Stimulated activated CD8-positive, alpha-beta memory T cell treated with anti-CD3 and anti-CD28 coated beads, Interleukin-12 subunit alpha, Interleukin-12 subunit beta, amount 100 ng/mL, for 24 hours (primary cell): ENCODE results near the gene H1-8.
"Not testable (repeated sequence)": the region's sequence is repeated elsewhere in the genome, so short reads cannot be mapped to it uniquely, and the experiment has no call there.

Source experiments
- DNase-seq: peaks from one replicate; pipeline ENCODE4 v3.0.0-alpha.2; 2020; ENCODE audit errors: extremely low read depth

Gene H1-8

GRCh38 chr3:129543156-129543790 lies at the start of gene H1-8:
H1-8 (plus strand) TSS chr3:129543175; CDS start chr3:129543219, 44 bp downstream.
- DNase-seq: no peak

DNA sequence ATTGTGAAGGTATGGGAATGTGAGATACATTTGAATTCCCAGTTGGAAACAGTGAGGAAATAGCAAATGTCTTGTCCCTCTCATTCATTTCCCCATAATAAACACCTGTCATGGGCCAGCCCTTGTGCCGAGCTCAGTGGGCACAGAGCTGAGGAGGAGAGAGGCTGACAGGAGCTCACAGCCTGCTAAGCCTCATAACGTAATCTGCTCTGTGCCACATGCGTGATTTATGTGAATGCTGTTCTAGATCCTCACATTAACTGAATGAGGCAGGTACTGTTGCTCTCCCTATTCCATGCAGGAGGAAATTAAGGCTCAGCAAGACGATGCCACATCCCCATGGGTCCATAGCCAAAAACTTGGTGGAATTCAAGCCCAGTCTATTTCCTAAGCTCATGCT lies 49.8 kb upstream of the H1-8 start:
- DNase-seq: no peak

DNA sequence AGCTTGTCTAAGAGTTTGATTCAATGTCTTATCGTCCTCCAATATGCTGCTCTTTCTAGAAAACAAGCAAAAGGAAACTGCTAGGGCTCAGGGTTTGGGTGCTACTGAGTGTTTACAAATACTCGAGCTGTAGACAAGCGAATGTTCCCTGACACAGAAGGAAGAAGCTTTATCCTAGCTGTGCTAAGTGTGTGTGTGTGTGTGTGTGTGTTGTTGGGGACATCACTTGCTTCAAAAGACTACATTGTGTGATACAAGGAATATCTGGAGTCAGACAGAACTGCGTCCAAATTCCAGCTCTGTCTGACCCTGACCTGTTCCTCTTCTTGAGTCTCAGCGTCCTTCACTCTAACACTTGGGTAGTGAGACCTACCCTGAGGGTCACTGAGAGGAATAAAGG lies 48.5 kb upstream of the H1-8 start:
- not testable (repeated sequence) for DNase-seq

DNA sequence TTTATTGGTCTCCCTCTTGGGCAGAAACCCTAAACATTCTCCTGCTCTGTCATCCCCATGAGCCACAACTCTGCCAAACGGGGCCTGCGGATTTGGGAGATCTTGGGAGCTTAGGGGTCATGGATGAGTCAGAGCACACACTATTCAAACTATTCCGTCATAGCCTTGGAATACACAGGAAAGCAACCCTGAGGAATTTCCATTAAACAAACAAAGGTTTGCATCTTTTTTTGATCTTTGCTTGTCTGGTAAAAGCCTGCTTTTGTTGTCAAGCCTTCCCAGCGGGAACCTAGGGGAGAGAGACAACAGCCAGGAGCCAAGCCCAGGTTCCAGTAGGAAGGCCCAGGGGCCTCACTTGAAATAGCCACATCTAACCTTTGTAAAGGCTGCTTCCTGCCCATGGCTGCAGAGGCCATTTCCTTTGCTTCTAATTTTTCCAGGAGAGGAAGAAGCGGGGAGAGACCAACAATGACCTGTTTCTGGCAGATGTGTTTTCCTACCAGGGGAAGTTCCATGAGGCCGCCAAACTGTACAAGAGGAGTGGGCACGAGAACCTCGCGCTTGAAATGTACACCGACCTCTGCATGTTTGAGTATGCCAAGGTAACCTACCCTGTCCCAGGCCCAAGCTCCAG lies 47.9 kb upstream of the H1-8 start:
- not testable (repeated sequence) for DNase-seq

- not testable (repeated sequence) for DNase-seq
These were observed 45.1 kb upstream of the H1-8 start for GRCh38 chr3:129497876-129498275.

GRCh38 chr3:129498603-129499488 lies 44.1 kb upstream of the H1-8 start:
- not testable (repeated sequence) for DNase-seq

GRCh38 chr3:129499604-129500333 lies 43.2 kb upstream of the H1-8 start:
- DNase-seq: not testable (repeated sequence)

- no peak for DNase-seq
These were observed 42.7 kb upstream of the H1-8 start for GRCh38 chr3:129500334-129500658.

DNA sequence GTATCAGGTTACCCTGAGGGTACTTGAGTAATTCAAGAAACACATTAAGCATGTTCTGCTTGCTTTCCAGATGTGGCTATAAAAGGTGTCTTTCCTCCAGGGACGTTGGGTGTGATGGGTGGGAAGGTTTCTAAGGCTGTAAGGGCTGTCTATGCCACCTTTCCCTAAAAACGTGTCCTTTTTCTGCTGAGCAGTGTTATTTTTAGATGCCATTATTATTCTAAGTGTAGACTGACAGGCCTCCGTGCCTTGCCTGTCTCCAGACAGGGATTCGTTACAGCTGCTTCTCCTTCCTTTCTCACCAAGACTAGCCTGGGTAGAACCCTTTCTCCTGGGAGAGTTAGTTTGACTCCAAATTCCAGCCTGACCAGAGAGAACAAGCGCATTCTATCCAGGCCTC lies 41.3 kb upstream of the H1-8 start:
- no peak for DNase-seq

DNA sequence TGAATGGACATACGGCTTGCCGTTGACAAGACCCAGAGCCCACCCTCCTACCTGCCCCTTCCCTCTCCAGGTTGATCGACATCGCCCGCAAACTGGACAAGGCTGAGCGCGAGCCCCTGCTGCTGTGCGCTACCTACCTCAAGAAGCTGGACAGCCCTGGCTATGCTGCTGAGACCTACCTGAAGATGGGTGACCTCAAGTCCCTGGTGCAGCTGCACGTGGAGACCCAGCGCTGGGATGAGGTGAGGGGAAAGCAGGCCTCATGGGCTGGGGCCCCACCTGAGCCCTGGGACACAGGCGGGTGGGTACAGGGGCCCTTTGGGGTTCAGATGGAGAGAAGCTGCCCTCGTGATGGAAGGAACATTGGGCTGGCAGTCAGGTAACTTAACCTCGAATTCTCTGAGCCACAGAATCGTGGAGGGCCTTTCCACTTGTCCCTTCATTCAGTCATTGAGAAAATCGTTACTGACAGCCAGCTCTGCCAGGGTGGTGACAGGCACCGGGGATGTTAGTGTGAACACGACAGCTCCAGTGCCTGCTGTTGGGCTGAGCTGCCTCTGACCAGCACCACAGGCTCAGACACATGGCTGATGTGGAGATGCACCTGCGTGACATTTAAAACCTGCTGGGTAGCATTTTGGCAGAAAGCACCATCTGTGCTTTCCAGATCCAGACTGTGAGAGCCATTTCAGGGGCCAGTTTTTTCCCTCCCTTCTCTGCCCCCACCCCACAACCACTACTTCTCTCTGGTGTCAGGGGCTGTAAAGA lies 40.1 kb upstream of the H1-8 start:
- no peak for DNase-seq

GRCh38 chr3:129503471-129504291 lies 39.3 kb upstream of the H1-8 start:
- no peak for DNase-seq

DNA sequence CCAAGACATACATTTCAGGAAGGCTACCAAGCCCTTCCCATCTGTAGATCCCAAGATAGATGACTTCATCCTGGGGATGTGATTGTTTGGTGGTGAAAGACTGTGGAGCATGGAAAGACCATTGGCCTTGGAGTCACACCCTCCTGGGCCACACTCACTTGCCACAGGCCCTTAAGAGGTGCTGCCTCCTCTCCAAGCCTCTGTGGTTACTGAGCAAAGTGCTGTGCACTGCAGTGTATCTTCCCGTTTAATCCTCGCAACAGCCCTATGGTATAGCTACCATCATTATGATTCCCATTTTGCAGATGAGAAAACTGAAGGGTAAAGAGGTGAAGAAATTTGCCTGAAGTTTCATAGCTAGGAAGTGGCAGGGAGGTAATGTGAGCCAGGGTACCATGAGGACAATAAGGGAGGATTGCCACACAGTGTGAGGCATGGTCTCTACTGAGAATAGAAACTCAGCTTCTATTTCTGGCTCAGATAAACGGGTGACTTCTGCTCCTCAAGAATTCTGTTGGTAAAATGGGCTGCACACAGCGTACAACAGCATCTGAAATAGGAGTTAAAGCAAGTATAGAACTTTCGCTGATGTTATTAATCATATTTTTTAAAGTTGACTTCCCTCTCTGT lies 38.4 kb upstream of the H1-8 start:
- no peak for DNase-seq

DNA sequence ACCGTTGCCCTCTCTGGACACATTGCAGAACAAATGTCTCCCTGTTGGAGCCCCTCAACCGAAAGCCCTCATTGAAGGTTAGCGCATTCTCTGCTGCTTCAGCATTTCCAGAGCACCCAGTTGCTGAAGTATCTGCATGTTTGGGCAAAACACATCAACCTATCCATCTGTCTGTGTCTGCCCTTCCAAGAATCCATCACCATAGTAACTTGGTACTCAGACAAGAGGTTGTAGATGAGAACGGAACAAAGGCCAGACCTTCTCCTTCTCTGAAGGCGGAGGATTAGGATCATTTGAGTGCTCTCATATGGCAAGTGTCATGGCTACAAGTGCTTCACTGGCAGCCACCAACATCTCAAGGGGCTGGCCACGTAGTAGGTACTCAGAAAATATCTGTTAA lies 37.6 kb upstream of the H1-8 start:
- no peak for DNase-seq

DNA sequence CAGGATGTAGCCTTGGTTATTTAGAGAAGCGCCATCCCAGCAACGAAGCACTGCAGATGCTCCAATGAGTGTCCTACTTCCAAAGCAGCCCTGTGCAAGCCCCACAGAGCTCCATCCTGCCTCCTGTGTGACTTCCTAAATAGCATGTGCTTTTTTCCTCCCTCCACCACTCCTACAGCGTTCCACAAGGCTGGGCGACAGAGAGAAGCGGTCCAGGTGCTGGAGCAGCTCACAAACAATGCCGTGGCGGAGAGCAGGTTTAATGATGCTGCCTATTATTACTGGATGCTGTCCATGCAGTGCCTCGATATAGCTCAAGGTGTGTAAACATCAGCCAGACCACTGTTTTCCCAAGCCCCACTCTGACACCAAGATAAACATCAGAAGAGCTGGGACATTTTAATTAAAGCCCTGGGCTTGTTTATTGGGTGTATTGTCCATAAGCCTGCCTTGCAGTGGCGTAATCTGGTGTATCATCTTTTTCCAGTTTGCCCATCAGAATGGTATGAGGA lies 36.7 kb upstream of the H1-8 start:
- DNase-seq: no peak

GRCh38 chr3:129507181-129507831 lies 35.7 kb upstream of the H1-8 start:
- DNase-seq: no peak

DNA sequence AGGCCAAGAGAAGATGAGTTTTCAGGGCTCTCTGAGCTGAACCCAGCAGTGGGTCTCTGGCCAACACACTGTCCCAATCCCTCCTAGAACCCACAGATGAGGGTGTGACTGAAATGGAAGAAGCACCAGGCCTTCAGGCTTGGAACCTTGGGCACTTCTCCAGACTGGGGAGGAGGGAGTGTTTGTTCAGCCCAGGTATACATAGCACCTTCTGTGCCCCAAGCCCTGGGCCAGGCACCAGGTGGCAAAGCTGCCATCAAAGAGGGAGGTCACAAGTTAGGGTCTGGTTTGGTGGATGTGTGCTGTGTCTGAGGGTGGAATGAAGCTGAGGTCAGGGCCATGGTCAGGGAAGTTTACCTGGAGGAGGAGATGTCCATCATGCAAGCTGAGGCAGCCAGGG lies 30.4 kb upstream of the H1-8 start:
- no peak for DNase-seq

GRCh38 chr3:129513705-129514104 lies 29.3 kb upstream of the H1-8 start:
- DNase-seq: no peak

DNA sequence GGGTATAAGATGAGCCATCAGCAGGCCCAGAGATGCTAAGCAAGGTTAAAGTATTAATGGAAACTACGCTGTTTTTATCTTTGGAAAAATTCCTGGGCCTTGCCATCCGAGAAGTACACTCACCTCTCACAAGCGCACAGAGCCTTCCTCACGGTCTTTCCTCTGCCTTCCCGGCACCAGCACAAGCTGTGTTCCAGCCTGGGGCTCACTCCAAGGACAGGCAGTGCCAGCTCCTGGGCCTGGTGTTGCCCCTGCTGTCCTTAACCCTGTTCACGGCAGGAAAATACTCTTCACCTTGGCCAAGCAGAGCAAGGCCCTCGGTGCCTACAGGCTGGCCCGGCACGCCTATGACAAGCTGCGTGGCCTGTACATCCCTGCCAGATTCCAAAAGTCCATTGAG lies 28.9 kb upstream of the H1-8 start:
- no peak for DNase-seq

- no peak for DNase-seq
These were observed 28.4 kb upstream of the H1-8 start for GRCh38 chr3:129514563-129514962.
